Natural killer cell treated with Interleukin-12 subunit alpha and Interleukin-12 subunit beta and Interleukin-15 and Interleukin-18, amount 100 ng/mL, for 72 hours (primary cell): ENCODE results near the gene ADGRV1. TPM values are rescaled to one million over a fixed set of nuclear protein-coding genes. Genes with fewer than 3 reads are reported as not detected.

ENCODE experiments used
- ATAC-seq, 2 donors: fragments of 150-1000 bp; cut with Tn5 transposase in 1 of 2; sonication (Bioruptor Pico), chemical (Tn5 transposase) in 1 of 2; 2 replicates each; pipeline ENCODE4 v1.10.0; 2021
- DNase-seq: peaks from one replicate; pipeline ENCODE4 v3.0.0; 2022; ENCODE audit warnings: low spot score
- H3K27ac Mint-ChIP-seq, 2 donors: 1 replicate in 1 of 2; 2 replicates in 1 of 2; pipeline ENCODE4 v1.8.0; 2022; ENCODE audit warnings: mixed read lengths in 2 of 2, mild to moderate bottlenecking in 1 of 2, moderate library complexity in 1 of 2
- H3K27me3 Mint-ChIP-seq, 2 donors: 1 replicate in 1 of 2; 2 replicates in 1 of 2; pipeline ENCODE4 v1.8.0; 2022; ENCODE audit warnings: mixed read lengths in 2 of 2
- H3K36me3 Mint-ChIP-seq: one replicate; pipeline ENCODE4 v1.8.0; 2022; ENCODE audit warnings: mixed read lengths
- H3K4me1 Mint-ChIP-seq, 2 donors: 1 replicate in 1 of 2; 2 replicates in 1 of 2; pipeline ENCODE4 v1.8.0; 2022; ENCODE audit warnings: low read depth in 2 of 2, mixed read lengths in 2 of 2, mild to moderate bottlenecking in 1 of 2
- H3K4me3 Mint-ChIP-seq: one replicate; pipeline ENCODE4 v1.8.0; 2022; ENCODE audit warnings: mixed read lengths
- H3K9me3 Mint-ChIP-seq: 2 replicates; pipeline ENCODE4 v1.8.0; 2022; ENCODE audit warnings: mixed read lengths
- total RNA-seq, 2 donors: library from RNA; stranded (reverse); gene quantifications; one replicate each; pipeline ENCODE4 v1.2.3, GENCODE V29; 2022

Gene ADGRV1
- total RNA-seq, 2 donors from 2014 or later, result 0.33 TPM; not detected in 1

GRCh38 chr5:91079037-91079436, 520.4 kb downstream of the ADGRV1 start:
- H3K27me3 Mint-ChIP-seq, result peaks cover 3 to 10% of the 10 kb centered on the region in 2 donors
- ATAC-seq, result peak in 1 of 2 donors; percentile 50
- H3K36me3 Mint-ChIP-seq, result no peaks in the 10 kb centered on the region
- no peak overlapping the region for H3K4me3 Mint-ChIP-seq
- no peaks in the 10 kb centered on the region for H3K9me3 Mint-ChIP-seq
- DNase-seq, result no peak
- no peak overlapping the region for H3K27ac Mint-ChIP-seq
- peaks cover 0 to 4% of the 10 kb centered on the region in 2 donors for H3K4me1 Mint-ChIP-seq

- no peaks in the 10 kb centered on the region for H3K27me3 Mint-ChIP-seq
- no peaks in the 10 kb centered on the region for H3K9me3 Mint-ChIP-seq
- no peak overlapping the region for H3K4me3 Mint-ChIP-seq
- no peak overlapping the region for H3K27ac Mint-ChIP-seq
- no peaks in the 10 kb centered on the region for H3K36me3 Mint-ChIP-seq
- peaks cover 12 to 14% of the 10 kb centered on the region in 2 donors for H3K4me1 Mint-ChIP-seq
- ATAC-seq (no peak), DNase-seq (no peak)
Observed at GRCh38 chr5:91089758-91090157, 531.2 kb downstream of the ADGRV1 start.

GRCh38 chr5:91090995-91091394, 532.4 kb downstream of the ADGRV1 start:
- peaks cover 12 to 18% of the 10 kb centered on the region in 2 donors for H3K4me1 Mint-ChIP-seq
- no peaks in the 10 kb centered on the region for H3K27me3 Mint-ChIP-seq
- H3K27ac Mint-ChIP-seq, result peak overlapping the region in 1 of 2 donors; percentile 52
- H3K4me3 Mint-ChIP-seq, result no peak overlapping the region
- H3K36me3 Mint-ChIP-seq, result no peaks in the 10 kb centered on the region
- no peak for ATAC-seq
- DNase-seq, result no peak
- H3K9me3 Mint-ChIP-seq, result no peaks in the 10 kb centered on the region

DNA sequence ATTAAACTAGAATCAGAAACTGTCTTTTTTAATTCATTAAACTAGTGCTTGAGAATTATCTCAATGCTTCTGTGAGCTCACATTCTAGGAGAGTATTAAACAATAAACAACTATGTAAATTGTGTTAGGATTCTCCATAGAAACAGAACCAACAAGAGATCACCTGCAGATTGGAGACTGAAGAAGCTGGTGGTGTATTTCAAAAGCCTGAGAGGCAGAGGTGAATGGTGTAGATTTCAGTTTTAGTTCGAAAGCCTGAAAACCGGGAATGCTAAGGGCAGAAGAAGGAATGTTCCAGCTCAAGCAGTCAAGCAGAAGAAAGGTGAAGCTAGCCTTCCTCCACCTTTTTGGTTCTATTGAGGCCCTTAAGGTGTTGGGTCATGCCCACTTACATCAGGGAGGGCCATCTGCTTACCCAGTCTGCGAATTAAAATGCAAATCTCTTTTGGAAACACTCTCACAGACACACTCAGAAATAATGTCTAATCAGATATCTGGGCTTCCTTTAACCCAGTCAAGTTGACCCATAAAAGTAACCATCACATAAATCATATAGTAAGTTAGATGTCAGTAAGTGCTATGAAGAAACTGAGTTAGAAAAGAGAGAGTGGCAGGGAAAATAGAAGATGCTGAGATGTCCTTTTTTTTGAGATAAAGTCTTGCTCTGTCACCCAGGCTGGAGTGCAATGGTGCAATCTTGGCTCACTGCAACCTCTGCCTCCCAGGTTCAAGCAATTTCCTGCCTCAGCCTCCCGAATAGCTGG, 533.1 kb downstream of the ADGRV1 start:
- Mint-ChIP-seq H3K9me3 (no peaks in the 10 kb centered on the region), H3K4me3 (no peak overlapping the region), H3K27me3 (no peaks in the 10 kb centered on the region), H3K4me1 (peaks cover 12 to 18% of the 10 kb centered on the region in 2 donors), H3K27ac (peak overlapping the region in 1 of 2 donors; percentile 52), H3K36me3 (no peaks in the 10 kb centered on the region)
- DNase-seq (no peak), ATAC-seq (no peak)

DNA sequence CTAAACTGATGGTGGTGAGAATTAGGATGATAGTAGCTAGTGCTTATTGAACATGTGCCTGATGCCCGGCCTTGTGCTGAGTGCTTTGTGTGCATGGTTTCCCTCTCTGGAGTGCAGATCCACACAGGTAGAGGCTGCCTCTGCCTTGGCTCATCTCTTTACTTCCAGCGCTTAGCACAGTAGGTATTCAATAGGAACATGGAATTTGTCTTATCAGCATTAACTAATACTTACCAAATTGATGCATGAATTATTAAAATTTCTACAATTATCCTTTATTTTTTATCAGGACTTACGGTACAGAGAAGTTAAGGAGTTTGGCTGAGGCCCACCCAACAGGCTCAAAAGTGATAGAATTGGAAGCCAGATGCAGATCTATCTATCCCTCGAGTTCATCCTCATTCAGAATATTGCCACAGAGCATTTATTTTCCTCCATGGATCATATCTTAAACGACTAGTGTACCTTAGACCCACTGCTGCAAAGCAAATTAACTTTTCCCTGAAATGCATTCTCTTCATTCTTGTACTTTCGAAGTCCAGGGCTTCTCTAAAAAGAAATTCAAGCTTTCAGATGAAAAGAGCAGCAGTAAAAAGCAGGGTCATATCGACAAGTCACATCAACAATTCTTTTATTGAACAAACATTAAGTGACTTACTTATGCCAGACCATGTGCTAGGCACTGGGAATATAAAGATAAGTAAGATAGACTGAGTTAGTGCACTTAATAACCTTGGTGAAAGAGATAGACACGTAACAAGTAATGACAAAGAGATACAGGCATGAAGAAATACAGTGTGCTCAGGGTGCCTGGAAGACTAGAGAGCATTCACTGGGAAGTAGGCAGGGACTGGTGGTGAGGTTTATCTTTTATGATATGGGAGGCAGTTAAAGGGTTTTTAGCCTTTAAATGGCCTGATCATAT, 534.5 kb downstream of the ADGRV1 start:
- Mint-ChIP-seq H3K4me3 (no peak overlapping the region), H3K4me1 (peaks cover 12 to 18% of the 10 kb centered on the region in 2 donors), H3K27ac (no peak overlapping the region), H3K9me3 (no peaks in the 10 kb centered on the region), H3K27me3 (no peaks in the 10 kb centered on the region), H3K36me3 (no peaks in the 10 kb centered on the region)
- DNase-seq (no peak), ATAC-seq (no peak)

DNA sequence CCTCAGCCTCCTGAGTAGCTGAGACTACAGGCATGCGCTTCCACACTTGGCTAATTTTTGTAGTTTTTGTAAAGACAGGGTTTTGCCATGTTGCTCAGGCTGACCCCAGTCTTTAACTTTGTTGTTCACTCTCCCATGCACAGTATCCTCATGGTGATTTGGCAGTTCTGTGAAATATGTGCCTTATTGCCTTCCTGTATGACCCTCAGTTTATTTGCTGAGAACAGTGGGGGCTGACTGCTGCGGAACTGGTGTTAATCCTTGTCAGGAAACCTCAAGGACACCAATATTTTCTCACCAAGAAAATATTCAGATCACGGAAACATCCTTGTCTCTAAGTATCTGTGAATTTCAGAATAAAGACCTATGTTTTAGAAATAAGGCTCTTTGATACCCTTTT, 536.7 kb downstream of the ADGRV1 start:
- DNase-seq (no peak), ATAC-seq (no peak)
- H3K9me3 Mint-ChIP-seq, result no peaks in the 10 kb centered on the region
- H3K4me1 Mint-ChIP-seq, result peaks cover 11 to 17% of the 10 kb centered on the region in 2 donors
- no peak overlapping the region for H3K27ac Mint-ChIP-seq
- H3K36me3 Mint-ChIP-seq, result no peaks in the 10 kb centered on the region
- H3K4me3 Mint-ChIP-seq, result no peak overlapping the region
- peaks cover 0 to 5% of the 10 kb centered on the region in 2 donors for H3K27me3 Mint-ChIP-seq

DNA sequence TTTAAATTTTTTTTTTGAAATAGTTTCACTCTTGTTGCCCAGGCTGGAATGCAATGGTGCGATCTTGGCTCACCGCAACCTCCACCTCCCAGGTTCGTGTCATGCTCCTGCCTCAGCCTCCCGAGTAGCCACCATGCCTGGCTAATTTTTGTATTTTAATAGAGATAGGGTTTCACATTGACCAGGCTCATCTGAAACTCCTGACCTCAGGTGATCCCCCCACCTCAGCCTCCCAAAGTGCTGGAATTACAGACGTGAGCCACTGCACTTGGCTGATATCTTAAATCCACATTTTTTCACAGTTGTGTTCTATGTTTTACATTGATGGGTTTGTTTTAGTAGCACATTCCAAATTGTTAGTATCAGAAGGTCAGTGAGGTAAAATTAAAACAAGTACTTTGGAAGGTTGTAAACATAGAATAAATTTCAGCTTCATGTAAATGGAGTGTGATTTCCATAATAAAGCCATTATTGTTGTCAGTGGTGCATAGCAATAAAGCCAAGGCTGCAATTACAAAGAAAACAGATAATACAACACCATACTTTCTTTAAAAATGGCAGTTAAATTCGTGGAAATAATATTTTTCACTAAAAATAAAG, 537.3 kb downstream of the ADGRV1 start:
- DNase-seq (no peak), ATAC-seq (no peak)
- Mint-ChIP-seq H3K9me3 (no peaks in the 10 kb centered on the region), H3K27ac (no peak overlapping the region), H3K4me1 (peaks cover 5 to 11% of the 10 kb centered on the region in 2 donors), H3K36me3 (no peaks in the 10 kb centered on the region), H3K27me3 (peaks cover 0 to 8% of the 10 kb centered on the region in 2 donors), H3K4me3 (no peak overlapping the region)

DNA sequence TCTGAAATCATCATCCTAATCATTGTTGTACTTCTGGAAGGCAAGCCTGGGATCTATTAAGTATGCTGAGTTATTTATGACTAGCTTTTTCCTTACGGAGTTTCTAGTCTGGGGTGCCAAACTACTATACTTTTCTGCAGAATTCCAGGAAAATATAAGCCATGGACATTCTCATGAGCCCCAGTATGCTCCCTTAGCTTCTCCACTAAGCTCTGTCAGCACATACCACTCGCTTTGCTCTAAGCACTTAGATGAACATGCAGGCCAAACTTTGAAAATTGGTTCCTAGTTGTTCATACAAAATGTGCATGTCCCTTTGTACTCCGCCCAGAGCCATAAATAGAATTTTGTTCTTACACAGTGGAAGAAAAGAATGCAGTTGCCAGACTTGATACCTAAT, 539.9 kb downstream of the ADGRV1 start:
- Mint-ChIP-seq H3K36me3 (no peaks in the 10 kb centered on the region), H3K27me3 (peaks cover 0 to 8% of the 10 kb centered on the region in 2 donors), H3K9me3 (no peaks in the 10 kb centered on the region), H3K4me1 (peaks cover 4 to 9% of the 10 kb centered on the region in 2 donors), H3K27ac (no peak overlapping the region), H3K4me3 (no peak overlapping the region)
- DNase-seq (no peak), ATAC-seq (no peak)

DNA sequence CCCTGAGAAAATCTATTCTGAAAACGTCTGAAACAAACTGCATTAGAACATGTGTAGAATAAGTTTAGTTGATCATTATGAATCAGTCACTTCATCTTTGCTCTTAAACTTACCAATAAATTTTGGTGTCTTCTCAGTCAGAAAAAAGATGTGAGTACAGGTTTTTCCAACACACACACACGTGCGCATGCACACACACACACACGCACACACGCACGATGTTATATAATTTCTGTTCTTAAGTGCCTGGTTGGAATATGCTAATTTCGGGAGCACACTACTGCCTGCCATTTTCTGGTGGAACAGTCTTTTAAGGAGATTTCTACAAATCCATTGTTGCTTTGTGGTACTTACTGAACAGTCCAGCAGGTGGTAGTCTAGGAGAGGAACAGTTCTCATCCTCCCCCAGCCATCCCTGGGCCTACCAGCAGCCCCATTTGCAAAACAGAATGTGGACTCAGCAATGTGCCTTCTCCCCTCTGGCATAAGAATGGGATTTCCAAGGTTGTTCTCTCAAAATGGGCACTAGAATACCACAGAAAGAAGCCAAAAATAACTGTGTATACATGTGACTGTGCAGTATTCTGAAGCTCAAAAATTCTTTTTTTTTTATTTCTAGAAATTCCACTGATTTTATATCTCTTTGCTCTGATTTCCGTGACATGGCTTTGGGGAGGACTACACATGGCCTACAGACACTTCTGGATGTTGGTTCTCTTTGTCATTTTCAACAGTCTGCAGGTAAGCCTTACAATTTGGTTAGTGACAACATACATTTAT, 543.2 kb downstream of the ADGRV1 start:
- no peaks in the 10 kb centered on the region for H3K36me3 Mint-ChIP-seq
- no peak overlapping the region for H3K27ac Mint-ChIP-seq
- no peak overlapping the region for H3K4me3 Mint-ChIP-seq
- no peak for DNase-seq
- peak; percentile 85 to 88 for ATAC-seq
- H3K9me3 Mint-ChIP-seq, result no peaks in the 10 kb centered on the region
- H3K4me1 Mint-ChIP-seq, result peaks cover 2 to 4% of the 10 kb centered on the region in 2 donors
- peaks cover 3 to 13% of the 10 kb centered on the region in 2 donors for H3K27me3 Mint-ChIP-seq

DNA sequence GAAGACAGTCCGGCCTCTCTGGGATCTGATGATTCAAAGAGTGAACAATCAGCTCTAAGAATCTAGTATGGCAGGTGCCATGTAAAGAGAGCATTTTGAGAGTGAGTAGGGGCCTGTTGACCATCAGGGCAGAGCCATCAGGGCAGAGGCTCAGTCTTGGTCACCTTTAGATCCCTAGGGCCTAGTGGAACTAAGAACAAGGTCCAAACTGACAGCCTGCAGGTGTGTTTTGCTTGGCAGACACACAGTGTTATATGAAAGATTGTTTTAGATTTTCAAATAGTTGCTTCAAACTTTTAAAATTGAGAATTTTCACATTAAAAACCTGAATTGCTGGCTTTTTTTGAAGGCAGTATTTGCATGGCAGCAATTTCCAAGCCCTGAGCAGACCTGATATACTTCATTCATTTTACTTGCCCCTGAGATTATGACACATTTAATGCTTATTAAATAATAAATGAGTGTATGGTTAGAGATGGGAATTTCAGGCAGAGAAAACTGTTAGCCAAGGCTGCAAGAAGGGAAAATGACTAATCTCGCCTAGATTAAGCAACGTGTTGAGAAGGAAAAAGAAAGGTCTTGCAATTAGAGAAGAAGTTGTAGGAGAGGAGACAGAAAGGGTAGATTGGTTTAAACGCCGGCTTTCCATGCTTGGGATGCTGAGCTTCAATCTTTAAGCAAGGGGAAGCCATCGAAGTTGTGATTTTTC, 544.9 kb downstream of the ADGRV1 start:
- H3K36me3 Mint-ChIP-seq, result no peaks in the 10 kb centered on the region
- no peak overlapping the region for H3K4me3 Mint-ChIP-seq
- peaks cover 9 to 21% of the 10 kb centered on the region in 2 donors for H3K27me3 Mint-ChIP-seq
- H3K4me1 Mint-ChIP-seq, result peaks cover 2 to 4% of the 10 kb centered on the region in 2 donors
- no peak overlapping the region for H3K27ac Mint-ChIP-seq
- no peaks in the 10 kb centered on the region for H3K9me3 Mint-ChIP-seq
- no peak for DNase-seq
- ATAC-seq, result no peak

DNA sequence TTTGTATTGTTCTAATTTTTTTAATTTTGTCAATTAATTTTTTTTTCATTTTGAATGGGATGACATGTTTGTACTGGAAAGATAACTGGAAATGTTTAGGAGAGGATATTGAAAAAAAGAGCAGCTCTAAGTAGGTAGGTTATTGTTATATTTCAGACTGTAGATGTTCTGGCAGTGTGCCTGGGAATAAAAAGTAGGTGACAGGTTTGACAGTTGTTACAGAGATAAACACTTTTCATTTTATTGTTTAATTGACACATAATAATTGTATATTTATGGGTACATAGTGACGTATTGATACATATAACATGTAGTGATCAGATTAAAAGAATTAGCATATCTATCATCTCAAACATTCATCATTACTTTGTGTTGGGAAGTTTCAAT, 545.5 kb downstream of the ADGRV1 start:
- peaks cover 2 to 4% of the 10 kb centered on the region in 2 donors for H3K4me1 Mint-ChIP-seq
- no peaks in the 10 kb centered on the region for H3K36me3 Mint-ChIP-seq
- DNase-seq, result no peak
- no peak overlapping the region for H3K27ac Mint-ChIP-seq
- H3K4me3 Mint-ChIP-seq, result no peak overlapping the region
- H3K27me3 Mint-ChIP-seq, result peaks cover 9 to 21% of the 10 kb centered on the region in 2 donors
- no peak for ATAC-seq
- no peaks in the 10 kb centered on the region for H3K9me3 Mint-ChIP-seq

GRCh38 chr5:91106842-91107511, 548.4 kb downstream of the ADGRV1 start:
- Mint-ChIP-seq H3K4me3 (no peak overlapping the region), H3K4me1 (no peaks in the 10 kb centered on the region), H3K27me3 (peaks cover 12 to 13% of the 10 kb centered on the region in 2 donors), H3K36me3 (no peaks in the 10 kb centered on the region), H3K27ac (no peak overlapping the region), H3K9me3 (no peaks in the 10 kb centered on the region)
- DNase-seq, result no peak
- ATAC-seq, result no peak
